Caco-2 (cell line): Measurements from ENCODE around the gene BUB1. TPM values are rescaled to one million over a fixed set of nuclear protein-coding genes. Genes with fewer than 3 reads are reported as not detected.

ENCODE experiments used
- BruUV-seq: library from RNA; stranded (reverse); fragments of 400-500 nt; replicated peaks from 2 replicates; lab custom pipeline; 2021; lab: Mats Ljungman, UMichigan
- CTCF ChIA-PET: fragments of 300-600 bp; sonication (Branson Sonifier 250); formaldehyde crosslinking; loops from one replicate; lab custom pipeline; 2022; ENCODE audit warnings: antibody characterized with exemption; lab: Charles Lee
- POLR2A ChIA-PET: fragments of 300-600 bp; sonication (Branson Sonifier 250); formaldehyde crosslinking; loops from one replicate; lab custom pipeline; 2022; ENCODE audit warnings: antibody characterized with exemption; lab: Charles Lee
- DNase-seq, 2 experiments: peaks; one replicate each; pipeline versions ENCODE4 v3.0.0 to v3.0.0-alpha.2; 2020 to 2022
- H3K27me3 ChIP-seq: replicated peaks from 2 replicates; pipeline ENCODE4 v1.6.0; 2011; ENCODE audit warnings: low read length; ENCODE audit not compliant: control insufficient read depth, insufficient read depth
- H3K36me3 ChIP-seq: 2 replicates; pipeline ENCODE4 v1.5.1; 2011; ENCODE audit warnings: low read length; ENCODE audit not compliant: control insufficient read depth, insufficient read depth
- H3K4me1 ChIP-seq: fragments of 250-450 bp; sonication (Bioruptor Pico); 2 replicates; pipeline ENCODE4 v1.5.1; 2020; ENCODE audit warnings: mild to moderate bottlenecking
- H3K4me3 ChIP-seq: 2 replicates; pipeline ENCODE4 v1.5.1; 2011; ENCODE audit warnings: low read depth, mild to moderate bottlenecking, control low read depth, low read length
- H3K9me3 ChIP-seq: fragments of 250-450 bp; sonication (Bioruptor Pico); 2 replicates; pipeline ENCODE4 v1.5.1; 2020; ENCODE audit warnings: mild to moderate bottlenecking, moderate library complexity
- H3K27ac Mint-ChIP-seq: one replicate; pipeline ENCODE4 v1.8.0; 2022; ENCODE audit warnings: mixed read lengths; ENCODE audit not compliant: unreplicated experiment
- H3K27me3 Mint-ChIP-seq: one replicate; pipeline ENCODE4 v1.8.0; 2022; ENCODE audit warnings: mixed read lengths; ENCODE audit not compliant: insufficient read depth, unreplicated experiment
- H3K36me3 Mint-ChIP-seq: one replicate; pipeline ENCODE4 v1.8.0; 2022; ENCODE audit warnings: mild to moderate bottlenecking, mixed read lengths; ENCODE audit not compliant: insufficient read depth, unreplicated experiment
- H3K4me1 Mint-ChIP-seq: one replicate; pipeline ENCODE4 v1.8.0; 2022; ENCODE audit warnings: low read depth, mixed read lengths; ENCODE audit not compliant: unreplicated experiment
- H3K4me3 Mint-ChIP-seq: one replicate; pipeline ENCODE4 v1.8.0; 2022; ENCODE audit warnings: mild to moderate bottlenecking, moderate library complexity, mixed read lengths; ENCODE audit not compliant: unreplicated experiment
- H3K9me3 Mint-ChIP-seq: one replicate; pipeline ENCODE4 v1.8.0; 2022; ENCODE audit warnings: mixed read lengths; ENCODE audit not compliant: unreplicated experiment
- intact Hi-C: fragments of 100-400 bp; cut with micrococcal nuclease; formaldehyde crosslinking; loops from one replicate; pipeline ENCODE4 v1.10.0; 2022; ENCODE audit not compliant: unreplicated experiment
- total RNA-seq: library from RNA; stranded (reverse); gene quantifications from 2 replicates; pipeline ENCODE4 v1.2.3, GENCODE V29; 2022
- TF ChIP-seq, protein P1 (sequence below), 2 experiments: fragments of 200-600 bp in 1 of 2; IDR thresholded peaks; 1 replicate in 1 of 2; 2 replicates in 1 of 2; pipeline versions ENCODE4 v1.5.1 to v1.8.0; 2011 to 2022; ENCODE audit warnings: antibody characterized with exemption in 1 of 2, control low read depth in 1 of 2, inconsistent platforms in 1 of 2, low read depth in 1 of 2, low read length in 1 of 2, mild to moderate bottlenecking in 1 of 2, moderate library complexity in 1 of 2; ENCODE audit not compliant: insufficient read depth in 1 of 2, severe bottlenecking in 1 of 2, unreplicated experiment in 1 of 2

The BUB1 gene
- total RNA-seq, 1 experiment from 2014 or later = 60.7 TPM

GRCh38 chr2:110712737-110713136 lies 34.9 kb upstream of the BUB1 start:
- DNase-seq = no peak
- H3K4me1 ChIP-seq = peaks cover 8% of the 10 kb centered on the region; the same call in 1 of the 2 replicates
- Mint-ChIP-seq H3K27me3 (peaks cover 9% of the 10 kb centered on the region), H3K9me3 (no peaks in the 10 kb centered on the region), H3K4me1 (peaks cover 16% of the 10 kb centered on the region), H3K4me3 (no peak overlapping the region), H3K36me3 (no peaks in the 10 kb centered on the region), H3K27ac (no peak overlapping the region)
- intact Hi-C loops = no loop called here
- no TSS peak for BruUV-seq
- no peaks in the 10 kb centered on the region for H3K27me3 ChIP-seq
- ChIA-PET CTCF (interaction anchor here (1.0 kb wide), 1 partner anchor 42 kb away, joined by 3 read pairs; no protein-coding TSS in a partner anchor), POLR2A (interaction anchor here (0.9 kb wide), 1 partner anchor 23 kb away, joined by 3 read pairs; no protein-coding TSS in a partner anchor)
- TF ChIP-seq, protein P1, sequence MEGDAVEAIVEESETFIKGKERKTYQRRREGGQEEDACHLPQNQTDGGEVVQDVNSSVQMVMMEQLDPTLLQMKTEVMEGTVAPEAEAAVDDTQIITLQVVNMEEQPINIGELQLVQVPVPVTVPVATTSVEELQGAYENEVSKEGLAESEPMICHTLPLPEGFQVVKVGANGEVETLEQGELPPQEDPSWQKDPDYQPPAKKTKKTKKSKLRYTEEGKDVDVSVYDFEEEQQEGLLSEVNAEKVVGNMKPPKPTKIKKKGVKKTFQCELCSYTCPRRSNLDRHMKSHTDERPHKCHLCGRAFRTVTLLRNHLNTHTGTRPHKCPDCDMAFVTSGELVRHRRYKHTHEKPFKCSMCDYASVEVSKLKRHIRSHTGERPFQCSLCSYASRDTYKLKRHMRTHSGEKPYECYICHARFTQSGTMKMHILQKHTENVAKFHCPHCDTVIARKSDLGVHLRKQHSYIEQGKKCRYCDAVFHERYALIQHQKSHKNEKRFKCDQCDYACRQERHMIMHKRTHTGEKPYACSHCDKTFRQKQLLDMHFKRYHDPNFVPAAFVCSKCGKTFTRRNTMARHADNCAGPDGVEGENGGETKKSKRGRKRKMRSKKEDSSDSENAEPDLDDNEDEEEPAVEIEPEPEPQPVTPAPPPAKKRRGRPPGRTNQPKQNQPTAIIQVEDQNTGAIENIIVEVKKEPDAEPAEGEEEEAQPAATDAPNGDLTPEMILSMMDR (IDR thresholded peaks at IDR 0.05; ENCODE audit: insufficient read depth in 1 of 2, low read depth in 1 of 2, low read length in 1 of 2, severe bottlenecking in 1 of 2, unreplicated experiment in 1 of 2) = no peak
- no peaks in the 10 kb centered on the region for H3K9me3 ChIP-seq
- no peaks in the 10 kb centered on the region for H3K36me3 ChIP-seq
- H3K4me3 ChIP-seq = no peak overlapping the region

DNA sequence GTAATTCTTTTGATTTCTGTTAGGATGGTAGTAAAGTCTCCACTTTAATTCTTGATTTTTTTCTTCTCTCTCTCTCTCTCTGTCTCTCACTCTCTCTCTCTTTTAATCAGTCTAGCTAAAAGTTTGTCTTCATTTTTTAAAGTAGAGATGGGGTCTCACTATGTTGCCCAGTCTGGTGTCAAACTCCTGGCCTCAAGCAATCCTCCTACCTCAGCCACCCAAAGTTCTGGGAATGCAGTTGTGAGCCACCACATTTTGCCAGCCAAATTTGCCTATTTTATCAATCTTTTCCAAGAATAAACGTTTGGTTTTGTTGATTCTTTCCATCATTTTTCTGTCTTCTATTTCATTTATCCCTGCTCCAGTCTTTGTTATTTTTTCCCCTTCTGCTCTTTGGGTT lies 30.6 kb upstream of the BUB1 start:
- no TSS peak for BruUV-seq
- Histone ChIP-seq H3K36me3 (no peaks in the 10 kb centered on the region), H3K4me1 (peaks cover 5% of the 10 kb centered on the region; the same call in 1 of the 2 replicates), H3K4me3 (no peak overlapping the region), H3K27me3 (no peaks in the 10 kb centered on the region), H3K9me3 (no peaks in the 10 kb centered on the region)
- intact Hi-C loops = no loop called here
- no peak overlapping the region for H3K27ac Mint-ChIP-seq
- peaks cover 14% of the 10 kb centered on the region for H3K4me1 Mint-ChIP-seq
- POLR2A ChIA-PET = no interaction called here
- H3K36me3 Mint-ChIP-seq = no peaks in the 10 kb centered on the region
- no peak overlapping the region for H3K4me3 Mint-ChIP-seq
- no peaks in the 10 kb centered on the region for H3K9me3 Mint-ChIP-seq
- peaks cover 11% of the 10 kb centered on the region for H3K27me3 Mint-ChIP-seq
- TF ChIP-seq, protein P1 (IDR thresholded peaks at IDR 0.05; ENCODE audit: insufficient read depth in 1 of 2, low read depth in 1 of 2, low read length in 1 of 2, severe bottlenecking in 1 of 2, unreplicated experiment in 1 of 2) = no peak
- CTCF ChIA-PET = no interaction called here
- DNase-seq = no peak

GRCh38 chr2:110707386-110707965 lies 29.6 kb upstream of the BUB1 start:
- Mint-ChIP-seq H3K27me3 (peaks cover 15% of the 10 kb centered on the region), H3K4me1 (peaks cover 7% of the 10 kb centered on the region), H3K27ac (no peak overlapping the region), H3K9me3 (no peaks in the 10 kb centered on the region), H3K36me3 (no peaks in the 10 kb centered on the region), H3K4me3 (no peak overlapping the region)
- no peak for DNase-seq
- TF ChIP-seq, protein P1 (IDR thresholded peaks at IDR 0.05; ENCODE audit: insufficient read depth in 1 of 2, low read depth in 1 of 2, low read length in 1 of 2, severe bottlenecking in 1 of 2, unreplicated experiment in 1 of 2) = no peak
- H3K27me3 ChIP-seq = no peaks in the 10 kb centered on the region
- ChIA-PET CTCF (no interaction called here), POLR2A (no interaction called here)
- BruUV-seq = no TSS peak
- no peaks in the 10 kb centered on the region for H3K36me3 ChIP-seq
- H3K4me3 ChIP-seq = no peak overlapping the region
- intact Hi-C loops = no loop called here
- no peaks in the 10 kb centered on the region for H3K9me3 ChIP-seq
- H3K4me1 ChIP-seq = no peaks in the 10 kb centered on the region
